Kidney (tissue), 14 donors: Measurements from ENCODE around the gene BRCA1. TPM values are rescaled to one million over a fixed set of nuclear protein-coding genes. Genes with fewer than 3 reads are reported as not detected.
A peak's percentile ranks its signal among the peaks of the same experiment; 100 is the strongest.

ENCODE experiments used
- DNase-seq, 5 donors: peaks; one replicate each; pipeline ENCODE4 v3.0.0-alpha.2; 2013 to 2020
- FAIRE-seq: peaks from 2 replicates; lab custom pipeline; 2012; peaks lifted over from hg19 to GRCh38; lab: Jason Lieb, UNC
- H3K27ac ChIP-seq, 2 donors: one replicate each; pipeline ENCODE4 v1.7.0; 2013; ENCODE audit warnings: low read depth in 2 of 2, low read length in 2 of 2, inconsistent platforms in 1 of 2
- H3K27me3 ChIP-seq: one replicate; pipeline ENCODE4 v1.7.1; 2013; ENCODE audit warnings: low read length, inconsistent platforms; ENCODE audit not compliant: control insufficient read depth, insufficient read depth
- H3K36me3 ChIP-seq, 3 donors: one replicate each; pipeline versions ENCODE4 v1.7.0 to v1.7.1; 2013; ENCODE audit warnings: low read length in 3 of 3, control low read depth in 1 of 3, inconsistent platforms in 1 of 3; ENCODE audit not compliant: insufficient read depth in 3 of 3, control insufficient read depth in 2 of 3
- H3K4me1 ChIP-seq, 3 donors: one replicate each; pipeline versions ENCODE4 v1.7.0 to v1.7.1; 2013; ENCODE audit warnings: low read length in 3 of 3, inconsistent platforms in 1 of 3, low read depth in 1 of 3; ENCODE audit not compliant: control insufficient read depth in 2 of 3, insufficient read depth in 2 of 3
- H3K4me3 ChIP-seq, 3 donors: one replicate each; pipeline versions ENCODE4 v1.7.0 to v1.8.1; 2013; ENCODE audit warnings: low read length in 3 of 3, control low read depth in 1 of 3, inconsistent platforms in 1 of 3
- H3K9ac ChIP-seq, 3 donors: one replicate each; pipeline versions ENCODE4 v1.7.0 to v1.7.1; 2013; ENCODE audit warnings: low read length in 3 of 3, control low read depth in 1 of 3, inconsistent platforms in 1 of 3
- H3K9me3 ChIP-seq, 3 donors: one replicate each; pipeline versions ENCODE4 v1.7.0 to v1.7.1; 2013; ENCODE audit warnings: low read length in 3 of 3, control low read depth in 1 of 3, inconsistent platforms in 1 of 3; ENCODE audit not compliant: control insufficient read depth in 2 of 3, insufficient read depth in 1 of 3
- intact Hi-C: fragments of 100-400 bp; cut with DNase I; formaldehyde crosslinking; loops from one replicate; pipeline ENCODE4 v1.11.1; 2022
- polyA plus RNA-seq: library from polyadenylated mRNA; stranded (reverse); fragments of 350-450 nt; fragmentation: Illumina TruSeq; extraction: RNeasy Lipid Tissue Mini Kit (QIAGEN cat#74804); gene quantifications from one replicate; pipeline ENCODE4 v1.2.3, GENCODE V29; 2014; ENCODE audit warnings: low read depth, low replicate concordance; ENCODE audit not compliant: insufficient read depth
- total RNA-seq: library from RNA; stranded (reverse); fragmentation: NEBNext Ultra II Directional; extraction: Animal tissue kit (Norgen Biotek cat#: 25700); gene quantifications from one replicate; pipeline ENCODE4 v1.2.1, GENCODE V29; 2021
- TF ChIP-seq, protein P1 (sequence below): IDR thresholded peaks from 3 replicates; pipeline ENCODE4 v1.5.1; 2012; ENCODE audit warnings: mild to moderate bottlenecking, moderate library complexity, borderline replicate concordance; ENCODE audit not compliant: insufficient read depth; ENCODE audit errors: extremely low read depth
- donor health status: control.
- donor health status: control.
- donor health status: control.
- donor health status: control.
- donor health status: control.
- donor health status: DM: yes; HTN: yes; CAD: no.
- donor health status: Normal renal cell carcinoma (clear cell type).

Gene BRCA1
- total and polyA plus RNA-seq, 2 donors from 2014 or later = 1.4 to 5.1 TPM

DNA sequence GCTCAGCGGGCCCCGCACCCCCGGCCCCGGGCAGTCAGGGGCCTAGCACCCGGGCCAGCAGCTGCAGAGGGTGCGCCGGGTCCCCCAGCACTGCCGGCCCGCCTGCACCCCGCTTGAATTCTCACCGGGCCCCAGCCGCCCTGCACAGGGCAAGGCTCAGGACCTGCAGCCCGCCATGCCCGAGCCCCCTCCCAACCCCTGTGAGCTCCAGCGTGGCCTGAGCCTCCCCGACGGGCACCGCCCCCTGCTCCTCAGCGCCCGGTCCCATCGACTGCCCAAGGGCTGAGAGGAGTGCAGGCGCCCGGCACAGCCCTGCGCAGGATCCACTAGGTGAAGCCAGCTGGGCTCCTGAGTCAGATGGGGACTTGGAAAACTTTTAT lies 1.7 kb upstream of the BRCA1 start:
- TF ChIP-seq, protein P1, sequence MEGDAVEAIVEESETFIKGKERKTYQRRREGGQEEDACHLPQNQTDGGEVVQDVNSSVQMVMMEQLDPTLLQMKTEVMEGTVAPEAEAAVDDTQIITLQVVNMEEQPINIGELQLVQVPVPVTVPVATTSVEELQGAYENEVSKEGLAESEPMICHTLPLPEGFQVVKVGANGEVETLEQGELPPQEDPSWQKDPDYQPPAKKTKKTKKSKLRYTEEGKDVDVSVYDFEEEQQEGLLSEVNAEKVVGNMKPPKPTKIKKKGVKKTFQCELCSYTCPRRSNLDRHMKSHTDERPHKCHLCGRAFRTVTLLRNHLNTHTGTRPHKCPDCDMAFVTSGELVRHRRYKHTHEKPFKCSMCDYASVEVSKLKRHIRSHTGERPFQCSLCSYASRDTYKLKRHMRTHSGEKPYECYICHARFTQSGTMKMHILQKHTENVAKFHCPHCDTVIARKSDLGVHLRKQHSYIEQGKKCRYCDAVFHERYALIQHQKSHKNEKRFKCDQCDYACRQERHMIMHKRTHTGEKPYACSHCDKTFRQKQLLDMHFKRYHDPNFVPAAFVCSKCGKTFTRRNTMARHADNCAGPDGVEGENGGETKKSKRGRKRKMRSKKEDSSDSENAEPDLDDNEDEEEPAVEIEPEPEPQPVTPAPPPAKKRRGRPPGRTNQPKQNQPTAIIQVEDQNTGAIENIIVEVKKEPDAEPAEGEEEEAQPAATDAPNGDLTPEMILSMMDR = no peak
- H3K27me3 ChIP-seq = no peaks in the 10 kb centered on the region
- FAIRE-seq (no peak), DNase-seq (no peak)
- H3K36me3 ChIP-seq = no peaks in the 10 kb centered on the region
- H3K9me3 ChIP-seq = no peaks in the 10 kb centered on the region
- H3K27ac ChIP-seq = no peak overlapping the region
- peaks cover 0 to 8% (median 6%) of the 10 kb centered on the region in 3 donors for H3K4me1 ChIP-seq
- H3K4me3 ChIP-seq = no peak overlapping the region
- intact Hi-C loops = no loop called here
- no peak overlapping the region for H3K9ac ChIP-seq

DNA sequence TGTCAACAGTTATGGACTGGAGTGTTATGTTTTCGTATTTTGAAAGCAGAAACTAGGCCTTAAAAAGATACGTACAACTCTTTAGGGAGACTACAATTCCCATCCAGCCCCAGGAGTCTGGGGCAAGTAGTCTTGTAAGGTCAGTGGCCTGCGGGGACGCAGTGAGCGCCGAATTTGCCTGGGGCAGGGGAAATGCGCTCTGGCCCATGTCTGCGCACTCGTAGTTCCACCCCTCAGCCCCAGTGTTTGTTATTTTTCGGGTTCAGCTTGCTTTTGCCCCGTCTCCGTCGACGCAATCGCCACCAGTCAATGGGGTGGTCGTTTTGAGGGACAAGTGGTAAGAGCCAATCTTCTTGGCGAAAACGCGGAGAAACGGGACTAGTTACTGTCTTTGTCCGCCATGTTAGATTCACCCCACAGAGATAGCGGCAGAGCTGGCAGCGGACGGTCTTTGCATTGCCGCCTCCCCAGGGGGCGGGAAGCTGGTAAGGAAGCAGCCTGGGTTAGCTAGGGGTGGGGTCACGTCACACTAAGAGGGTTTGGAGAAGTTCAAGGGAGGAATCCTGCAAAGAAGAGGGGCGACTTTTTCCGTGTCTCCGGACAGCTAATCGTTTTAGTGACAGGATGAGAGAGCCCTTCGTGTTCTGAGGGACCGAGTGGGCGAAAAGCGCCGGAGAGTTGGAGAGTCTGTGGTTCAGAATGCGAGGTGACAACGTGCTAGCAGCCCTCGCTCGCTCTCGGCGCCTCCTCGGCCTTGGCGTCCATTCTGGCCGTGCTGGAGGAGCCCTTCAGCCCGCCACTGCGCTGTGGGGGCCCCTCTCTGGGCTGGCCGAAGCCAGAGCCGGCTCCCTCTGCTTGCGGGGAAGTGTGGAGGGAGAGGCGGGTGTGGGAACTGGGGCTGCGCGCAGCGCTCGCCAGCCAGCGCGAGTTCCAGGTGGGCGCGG lies 1.1 kb upstream of the BRCA1 start:
- Histone ChIP-seq H3K27me3 (no peaks in the 10 kb centered on the region), H3K4me1 (peaks cover 0 to 8% (median 6%) of the 10 kb centered on the region in 3 donors), H3K4me3 (peak overlapping the region; percentile 96 to 99 (median 99)), H3K36me3 (no peaks in the 10 kb centered on the region), H3K27ac (peak overlapping the region; percentile 68 to 71), H3K9me3 (no peaks in the 10 kb centered on the region), H3K9ac (peak overlapping the region; percentile 7 to 98 (median 91))
- TF ChIP-seq, protein P1 = no peak
- FAIRE-seq = no peak
- intact Hi-C loops = no loop called here
- peak in 3 of 5 donors; percentile 4 to 73 (median 55) for DNase-seq

DNA sequence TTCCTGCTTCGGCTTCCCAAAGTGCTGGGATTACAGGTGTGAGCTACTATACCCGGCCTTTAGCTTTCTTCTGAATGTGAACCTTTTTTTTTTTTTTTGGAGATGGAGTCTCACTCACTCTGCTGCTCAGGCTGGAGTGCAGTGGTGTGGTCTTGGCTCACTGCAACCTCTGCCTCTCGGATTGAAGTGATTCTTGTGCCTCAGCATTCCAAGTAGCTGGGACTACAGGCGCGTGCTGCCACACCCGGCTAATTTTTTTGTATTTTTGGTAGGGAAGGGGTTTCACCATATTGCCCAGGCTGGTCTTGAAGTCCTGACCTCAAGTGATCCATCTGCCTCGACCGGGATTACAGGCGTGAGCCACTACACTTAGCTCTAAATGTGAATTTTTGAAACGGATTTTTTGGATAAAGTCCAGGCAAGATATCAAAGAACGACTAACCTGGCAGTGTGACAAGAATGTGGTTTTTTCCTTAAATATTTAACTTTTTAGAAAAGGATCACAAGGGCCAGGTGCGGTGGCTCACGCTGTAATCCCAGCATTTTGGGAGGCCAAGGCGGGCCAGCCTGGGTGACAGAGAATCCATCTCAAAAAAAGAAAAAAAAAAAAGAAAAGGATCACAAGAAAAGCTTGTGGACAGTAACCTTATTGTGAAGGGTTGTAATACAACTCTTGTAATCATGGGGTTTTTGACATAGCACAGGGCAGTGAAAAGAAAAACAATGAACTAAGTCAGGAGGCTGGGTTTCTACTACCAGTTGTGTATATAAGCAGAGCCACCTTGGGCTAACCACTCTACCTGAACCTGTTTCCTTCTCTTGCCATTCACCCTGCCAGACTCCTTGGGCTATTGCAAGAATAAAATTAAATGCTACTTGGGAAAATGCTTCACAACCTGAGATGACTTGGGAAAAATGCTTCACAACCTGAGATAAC lies 6.2 kb downstream of the BRCA1 start:
- Histone ChIP-seq H3K4me1 (no peaks in the 10 kb centered on the region), H3K27ac (no peak overlapping the region), H3K9me3 (no peaks in the 10 kb centered on the region), H3K27me3 (no peaks in the 10 kb centered on the region), H3K4me3 (no peak overlapping the region), H3K36me3 (no peaks in the 10 kb centered on the region), H3K9ac (no peak overlapping the region)
- peak in 1 of 5 donors; percentile 7 for DNase-seq
- TF ChIP-seq, protein P1 = no peak
- intact Hi-C loops = no loop called here
- FAIRE-seq = no peak
